H9 (cell line): ENCODE data around the gene BRSK2. TPM values are rescaled to one million over a fixed set of nuclear protein-coding genes. Genes with fewer than 3 reads are reported as not detected.

Experiments
- DNase-seq: peaks from one replicate; pipeline ENCODE4 v3.0.0-alpha.2; 2017
- H2AFZ ChIP-seq: one replicate; pipeline ENCODE4 v1.6.1; 2013; ENCODE audit warnings: mild to moderate bottlenecking, low read length, control low read depth, moderate library complexity
- H2AK5ac ChIP-seq: 2 replicates; pipeline ENCODE4 v1.6.1; 2013; ENCODE audit warnings: low read length, control low read depth, mixed read lengths; ENCODE audit not compliant: insufficient read length
- H2BK120ac ChIP-seq: one replicate; pipeline ENCODE4 v1.6.1; 2013; ENCODE audit warnings: low read depth, mild to moderate bottlenecking, low read length, control low read depth, inconsistent platforms; ENCODE audit not compliant: poor library complexity, severe bottlenecking
- H2BK12ac ChIP-seq: 2 replicates; pipeline ENCODE4 v1.6.1; 2013; ENCODE audit warnings: low read length, control low read depth, mixed read lengths, low read depth; ENCODE audit not compliant: insufficient read length
- H2BK15ac ChIP-seq: 2 replicates; pipeline ENCODE4 v1.6.1; 2013; ENCODE audit warnings: low read depth, low read length, control low read depth
- H2BK20ac ChIP-seq: one replicate; pipeline ENCODE4 v1.6.1; 2013; ENCODE audit warnings: low read depth, mild to moderate bottlenecking, low read length, control low read depth, inconsistent platforms; ENCODE audit not compliant: poor library complexity, severe bottlenecking
- H2BK5ac ChIP-seq: 2 replicates; pipeline ENCODE4 v1.6.1; 2013; ENCODE audit warnings: low read length, control low read depth, mixed read lengths; ENCODE audit not compliant: insufficient read length
- H3K14ac ChIP-seq: 2 replicates; pipeline ENCODE4 v1.6.1; 2013; ENCODE audit warnings: low read length, control low read depth; ENCODE audit not compliant: insufficient read depth
- H3K18ac ChIP-seq: 2 replicates; pipeline ENCODE4 v1.6.1; 2013; ENCODE audit warnings: low read depth, mild to moderate bottlenecking, mixed read lengths, low read length, control low read depth; ENCODE audit not compliant: insufficient read length
- H3K23ac ChIP-seq: 2 replicates; pipeline ENCODE4 v1.6.1; 2013; ENCODE audit warnings: low read length, control low read depth, mixed read lengths, low read depth; ENCODE audit not compliant: insufficient read length
- H3K23me2 ChIP-seq: 2 replicates; pipeline ENCODE4 v1.6.1; 2013; ENCODE audit warnings: low read depth, mild to moderate bottlenecking, mixed read lengths, low read length, control low read depth; ENCODE audit not compliant: insufficient read length, poor library complexity, severe bottlenecking
- H3K27ac ChIP-seq: 2 replicates; pipeline ENCODE4 v1.5.1; 2013; ENCODE audit warnings: low read length, control low read depth, mixed read lengths, low read depth; ENCODE audit not compliant: insufficient read length
- H3K27me3 ChIP-seq: 2 replicates; pipeline ENCODE4 v1.6.1; 2013; ENCODE audit warnings: low read length, control low read depth, inconsistent platforms; ENCODE audit not compliant: insufficient read depth
- H3K4ac ChIP-seq: 2 replicates; pipeline ENCODE4 v1.6.1; 2013; ENCODE audit warnings: low read depth, mild to moderate bottlenecking, control low read depth, inconsistent platforms, low read length, moderate library complexity
- H3K4me1 ChIP-seq: 2 replicates; pipeline ENCODE4 v1.6.1; 2013; ENCODE audit warnings: low read length, control low read depth, inconsistent platforms; ENCODE audit not compliant: insufficient read depth
- H3K4me2 ChIP-seq: 2 replicates; pipeline ENCODE4 v1.6.1; 2013; ENCODE audit warnings: low read length, control low read depth, mixed read lengths; ENCODE audit not compliant: insufficient read length, insufficient read depth
- H3K56ac ChIP-seq: 2 replicates; pipeline ENCODE4 v1.6.1; 2013; ENCODE audit warnings: low read depth, mild to moderate bottlenecking, mixed read lengths, low read length, control low read depth; ENCODE audit not compliant: insufficient read length
- H3K79me1 ChIP-seq: 2 replicates; pipeline ENCODE4 v1.6.1; 2013; ENCODE audit warnings: low read depth, mild to moderate bottlenecking, moderate library complexity, low read length, control low read depth, inconsistent platforms; ENCODE audit not compliant: insufficient read depth, poor library complexity, severe bottlenecking
- H3K79me2 ChIP-seq: 2 replicates; pipeline ENCODE4 v1.6.1; 2013; ENCODE audit warnings: low read length, control low read depth, inconsistent platforms; ENCODE audit not compliant: insufficient read depth
- H3K9ac ChIP-seq: 2 replicates; pipeline ENCODE4 v1.6.1; 2013; ENCODE audit warnings: low read length, control low read depth, mixed read lengths; ENCODE audit not compliant: insufficient read length; ENCODE audit errors: extremely low read depth
- H3K9me3 ChIP-seq: one replicate; pipeline ENCODE4 v1.6.1; 2013; ENCODE audit warnings: low read depth, low read length, inconsistent platforms; ENCODE audit not compliant: control insufficient read depth
- H3T11ph ChIP-seq: one replicate; pipeline ENCODE4 v1.6.1; 2013; ENCODE audit warnings: mild to moderate bottlenecking, low read length, control low read depth, inconsistent platforms
- H4K20me1 ChIP-seq: one replicate; pipeline ENCODE4 v1.6.1; 2013; ENCODE audit not compliant: control insufficient read depth, insufficient read length, insufficient read depth
- H4K5ac ChIP-seq: 2 replicates; pipeline ENCODE4 v1.6.1; 2013; ENCODE audit warnings: low read depth, mild to moderate bottlenecking, mixed read lengths, low read length, control low read depth; ENCODE audit not compliant: insufficient read length
- H4K8ac ChIP-seq: replicated peaks from 2 replicates; pipeline ENCODE4 v1.6.1; 2013; ENCODE audit warnings: low read length, control low read depth, mixed read lengths, low read depth; ENCODE audit not compliant: insufficient read length
- H4K91ac ChIP-seq: 2 replicates; pipeline ENCODE4 v1.6.1; 2013; ENCODE audit warnings: low read depth, mild to moderate bottlenecking, moderate library complexity, mixed read lengths, low read length, control low read depth; ENCODE audit not compliant: insufficient read length
- H3K27ac Mint-ChIP-seq, 3 experiments: 2 replicates in 2 of 3; 3 replicates in 1 of 3; pipeline ENCODE4 v1.8.0; 2020 to 2021; ENCODE audit warnings: mixed read lengths in 3 of 3, mild to moderate bottlenecking in 1 of 3, moderate library complexity in 1 of 3
- H3K27me3 Mint-ChIP-seq: 2 replicates; pipeline ENCODE4 v1.8.0; 2021; ENCODE audit warnings: low read depth, mild to moderate bottlenecking, moderate library complexity, mixed read lengths
- H3K36me3 Mint-ChIP-seq, 3 experiments: 2 replicates in 2 of 3; 3 replicates in 1 of 3; pipeline ENCODE4 v1.8.0; 2020 to 2021; ENCODE audit warnings: low read depth in 3 of 3, mixed read lengths in 3 of 3; ENCODE audit not compliant: insufficient read depth in 1 of 3
- H3K4me1 Mint-ChIP-seq, 2 experiments: 2 replicates each; pipeline ENCODE4 v1.8.0; 2020; ENCODE audit warnings: mixed read lengths in 2 of 2
- H3K4me3 Mint-ChIP-seq, 2 experiments: 2 replicates in 1 of 2; 3 replicates in 1 of 2; pipeline ENCODE4 v1.8.0; 2020 to 2021; ENCODE audit warnings: mild to moderate bottlenecking in 2 of 2, mixed read lengths in 2 of 2, moderate library complexity in 1 of 2
- H3K9me3 Mint-ChIP-seq, 2 experiments: 2 replicates in 1 of 2; 3 replicates in 1 of 2; pipeline ENCODE4 v1.8.0; 2020; ENCODE audit warnings: mild to moderate bottlenecking in 2 of 2, mixed read lengths in 2 of 2, moderate library complexity in 1 of 2
- WGBS: extraction: QIAGEN DNeasy Blood & Tissue Kit; methylation state at CpG from one replicate; pipeline ENCODE4 v1.1.7; 2013; ENCODE audit warnings: missing lambda C conversion rate, low lambda C conversion rate, mixed read lengths; ENCODE audit not compliant: insufficient read length; ENCODE audit errors: extremely low coverage; 5-methylcytosine and 5-hydroxymethylcytosine counted together
- total RNA-seq: library from RNA; stranded (reverse); gene quantifications from 2 replicates; pipeline ENCODE4 v1.2.1, GENCODE V29; 2021
- TF ChIP-seq, protein P1 (sequence below): fragments of 200-600 bp; sonication (generic); conservative IDR thresholded peaks from 3 replicates; pipeline ENCODE4 v1.8.0; 2021; ENCODE audit warnings: antibody characterized with exemption, mild to moderate bottlenecking

BRSK2 gene
- total RNA-seq, 1 experiment from 2014 or later, result 28.4 TPM

GRCh38 chr11:1351278-1351937 is 38.3 kb upstream of the BRSK2 start:
- no peaks in the 10 kb centered on the region; a peak in 2 of 5 replicates for H3K9me3 Mint-ChIP-seq
- no peak overlapping the region for H3K56ac ChIP-seq
- H3K4me3 Mint-ChIP-seq, result no peak overlapping the region
- no peak overlapping the region for H4K91ac ChIP-seq
- TF ChIP-seq, protein P1, sequence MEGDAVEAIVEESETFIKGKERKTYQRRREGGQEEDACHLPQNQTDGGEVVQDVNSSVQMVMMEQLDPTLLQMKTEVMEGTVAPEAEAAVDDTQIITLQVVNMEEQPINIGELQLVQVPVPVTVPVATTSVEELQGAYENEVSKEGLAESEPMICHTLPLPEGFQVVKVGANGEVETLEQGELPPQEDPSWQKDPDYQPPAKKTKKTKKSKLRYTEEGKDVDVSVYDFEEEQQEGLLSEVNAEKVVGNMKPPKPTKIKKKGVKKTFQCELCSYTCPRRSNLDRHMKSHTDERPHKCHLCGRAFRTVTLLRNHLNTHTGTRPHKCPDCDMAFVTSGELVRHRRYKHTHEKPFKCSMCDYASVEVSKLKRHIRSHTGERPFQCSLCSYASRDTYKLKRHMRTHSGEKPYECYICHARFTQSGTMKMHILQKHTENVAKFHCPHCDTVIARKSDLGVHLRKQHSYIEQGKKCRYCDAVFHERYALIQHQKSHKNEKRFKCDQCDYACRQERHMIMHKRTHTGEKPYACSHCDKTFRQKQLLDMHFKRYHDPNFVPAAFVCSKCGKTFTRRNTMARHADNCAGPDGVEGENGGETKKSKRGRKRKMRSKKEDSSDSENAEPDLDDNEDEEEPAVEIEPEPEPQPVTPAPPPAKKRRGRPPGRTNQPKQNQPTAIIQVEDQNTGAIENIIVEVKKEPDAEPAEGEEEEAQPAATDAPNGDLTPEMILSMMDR, result no peak
- no peak overlapping the region for H2BK5ac ChIP-seq
- H3K4ac ChIP-seq, result no peak overlapping the region
- no peaks in the 10 kb centered on the region for H3K27me3 ChIP-seq
- no peaks in the 10 kb centered on the region for H4K20me1 ChIP-seq
- no peak overlapping the region for H2BK120ac ChIP-seq
- H2AFZ ChIP-seq, result no peak overlapping the region
- no peak overlapping the region for H2BK15ac ChIP-seq
- no peak overlapping the region for H4K5ac ChIP-seq
- peak; percentile 73 for DNase-seq
- H3K27ac ChIP-seq, result no peak overlapping the region
- H3K27ac Mint-ChIP-seq, result peak overlapping the region; percentile 97 to 99 (median 97)
- H2BK20ac ChIP-seq, result no peak overlapping the region
- H3T11ph ChIP-seq, result no peak overlapping the region
- no peaks in the 10 kb centered on the region for H3K79me1 ChIP-seq
- no peaks in the 10 kb centered on the region for H3K9me3 ChIP-seq
- no peak overlapping the region for H3K18ac ChIP-seq
- H3K23ac ChIP-seq, result no peak overlapping the region
- no peaks in the 10 kb centered on the region for H3K4me1 ChIP-seq
- no peak overlapping the region for H2AK5ac ChIP-seq
- H3K27me3 Mint-ChIP-seq, result peaks cover 11% of the 10 kb centered on the region
- H3K36me3 Mint-ChIP-seq, result peaks cover 0 to 3% (median 0%) of the 10 kb centered on the region in 3 experiments; a peak in 2 of 7 replicates
- peaks cover 6 to 21% of the 10 kb centered on the region in 2 experiments for H3K4me1 Mint-ChIP-seq
- H3K4me2 ChIP-seq, result no peak overlapping the region
- no peaks in the 10 kb centered on the region for H3K79me2 ChIP-seq
- no CpG with 5 or more reads among the region's 12 CpGs for WGBS
- no peak overlapping the region for H2BK12ac ChIP-seq
- H3K23me2 ChIP-seq, result no peaks in the 10 kb centered on the region
- no peak overlapping the region for H3K14ac ChIP-seq
- no peak overlapping the region for H3K9ac ChIP-seq
- no peak overlapping the region for H4K8ac ChIP-seq
